22Rv1 (cell line): ENCODE measurements around the gene KRTAP6-3.

Experiments
- H3K27ac ChIP-seq: fragments of 450-650 bp; 2 replicates; pipeline ENCODE4 v1.5.1; 2017
- CTCF ChIP-seq: fragments of 450-650 bp; IDR thresholded peaks from 2 replicates; pipeline ENCODE4 v1.5.1; 2017; ENCODE audit warnings: mild to moderate bottlenecking
- ZFX ChIP-seq: fragments of 450-650 bp; IDR thresholded peaks from 2 replicates; pipeline ENCODE4 v1.6.1; 2017; ENCODE audit warnings: antibody characterized with exemption, borderline replicate concordance

KRTAP6-3 gene

GRCh38 chr21:30567617-30568016 is 24.6 kb upstream of the KRTAP6-3 start:
- H3K27ac ChIP-seq = no peak overlapping the region
- TF ChIP-seq CTCF (no peak), ZFX (no peak)

- TF ChIP-seq ZFX (no peak), CTCF (no peak)
Observed at GRCh38 chr21:30577766-30578165, 14.5 kb upstream of the KRTAP6-3 start.

GRCh38 chr21:30579346-30579745 is 12.9 kb upstream of the KRTAP6-3 start:
- H3K27ac ChIP-seq = no peak overlapping the region
- TF ChIP-seq ZFX (no peak), CTCF (no peak)

More at GRCh38 chr21:30577766-30578165, 14.5 kb upstream of the KRTAP6-3 start:
- no peak overlapping the region for H3K27ac ChIP-seq

- H3K27ac ChIP-seq = no peak overlapping the region
Observed at GRCh38 chr21:30580132-30580531, 12.1 kb upstream of the KRTAP6-3 start.

GRCh38 chr21:30582870-30583269 is 9.4 kb upstream of the KRTAP6-3 start:
- no peak overlapping the region for H3K27ac ChIP-seq
- TF ChIP-seq ZFX (no peak), CTCF (no peak)

More at GRCh38 chr21:30580132-30580531, 12.1 kb upstream of the KRTAP6-3 start:
- TF ChIP-seq CTCF (no peak), ZFX (no peak)

- no peak within 1 kb of the TSS for H3K27ac ChIP-seq
- TF ChIP-seq CTCF (no peak), ZFX (no peak)
Observed at GRCh38 chr21:30590297-30590696, 1.9 kb upstream of the KRTAP6-3 start, which contains the start of gene KRTAP22-2. Gene KRTAP22-2, minus strand, starts transcription at chr21:30590397.

GRCh38 chr21:30598802-30599201 is 6.6 kb downstream of the KRTAP6-3 start, which contains the start of gene KRTAP6-2:
Gene KRTAP6-2, minus strand, starts transcription at chr21:30598902. Its CDS starts 28 bp downstream, at chr21:30598874.
- TF ChIP-seq ZFX = no peak
- TF ChIP-seq CTCF = no peak
- no peak within 1 kb of the TSS for H3K27ac ChIP-seq
